Measurements from ENCODE around the gene TUBB. TPM values are rescaled to one million over a fixed set of nuclear protein-coding genes. Genes with fewer than 3 reads are reported as not detected.

Gene TUBB
- total RNA-seq, 1 experiment from 2014 or later, result 886 TPM

GRCh38 chr6:30724906-30725667, 4.9 kb downstream of the TUBB start:
- no peak overlapping the region for H3K4me3 ChIP-seq (replicated peaks in 1 of 2; ENCODE audit: low read depth in 1 of 2, low read length in 2 of 2)
- ChIA-PET CTCF (interaction anchor here (1.1 to 1.5 kb wide), 2 partner anchors 46 to 354 kb away, joined by 3 to 6 read pairs; no protein-coding TSS in a partner anchor), RAD21 (ENCODE audit: low non-redundant PET in 1 of 2, low total read pairs in 2 of 2, uncharacterized antibody in 2 of 2, unreplicated experiment in 2 of 2) (no interaction called here), POLR2A (interaction anchor here (1.5 kb wide), 1 partner anchor 10 kb away, joined by 4 read pairs; no protein-coding TSS in a partner anchor)
- H3K4me1 ChIP-seq (ENCODE audit: control insufficient read depth in 1 of 2, insufficient read depth in 2 of 2, low read length in 2 of 2), result peaks cover 0 to 49% of the 10 kb centered on the region in 2 experiments; a peak in 3 of 4 replicates
- H3K79me2 ChIP-seq (ENCODE audit: insufficient read depth, low read length), result peaks cover 52% of the 10 kb centered on the region
- ATAC-seq (no peak), DNase-seq (ENCODE audit: low read depth, low spot score) (no peak)
- H3K27me3 ChIP-seq (ENCODE audit: insufficient read depth, low read length), result no peaks in the 10 kb centered on the region
- 0 out of 2 replicates have a peak overlapping the region, but pooled peaks have one; percentile 18 for H3K9ac ChIP-seq (ENCODE audit: low read length)
- H3K9me2 ChIP-seq (ENCODE audit: insufficient read depth), result no peaks in the 10 kb centered on the region
- no peak overlapping the region for H2AFZ ChIP-seq (ENCODE audit: low read depth, low read length, poor library complexity, severe bottlenecking)
- TSS peak; percentile 20 for BruUV-seq (replicated peaks)
- peak; percentile 63 for TF ChIP-seq POLR2AphosphoS5 (IDR thresholded peaks at IDR 0.05; ENCODE audit: low read depth, low read length)
- no peak for TF ChIP-seq EGR1 (IDR thresholded peaks at IDR 0.05; ENCODE audit: low read depth)
- TF ChIP-seq CBX3 (IDR thresholded peaks at IDR 0.05; ENCODE audit: low read depth), result no peak
- no peak for TF ChIP-seq ZNF274 (IDR thresholded peaks at IDR 0.05; ENCODE audit: low read depth, low read length)
- no peaks in the 10 kb centered on the region for H3K9me3 ChIP-seq (ENCODE audit: control insufficient read depth in 1 of 2, insufficient read depth in 1 of 2, low read depth in 1 of 2, low read length in 2 of 2)
- intact Hi-C loops (cut with micrococcal nuclease), result no loop called here
- H3K4me2 ChIP-seq (ENCODE audit: low read length), result no peak overlapping the region
- 0 out of 2 replicates have a peak overlapping the region, but pooled peaks have one; percentile 4 for H3K27ac ChIP-seq (ENCODE audit: low read depth, low read length)
- H3K36me3 ChIP-seq (ENCODE audit: control insufficient read depth in 1 of 2, insufficient read depth in 2 of 2, low read length in 2 of 2), result peaks cover 28 to 47% of the 10 kb centered on the region in 2 experiments
- H4K20me1 ChIP-seq (ENCODE audit: insufficient read depth), result peaks cover 21% of the 10 kb centered on the region; the same call in 1 of the 2 replicates

DNA sequence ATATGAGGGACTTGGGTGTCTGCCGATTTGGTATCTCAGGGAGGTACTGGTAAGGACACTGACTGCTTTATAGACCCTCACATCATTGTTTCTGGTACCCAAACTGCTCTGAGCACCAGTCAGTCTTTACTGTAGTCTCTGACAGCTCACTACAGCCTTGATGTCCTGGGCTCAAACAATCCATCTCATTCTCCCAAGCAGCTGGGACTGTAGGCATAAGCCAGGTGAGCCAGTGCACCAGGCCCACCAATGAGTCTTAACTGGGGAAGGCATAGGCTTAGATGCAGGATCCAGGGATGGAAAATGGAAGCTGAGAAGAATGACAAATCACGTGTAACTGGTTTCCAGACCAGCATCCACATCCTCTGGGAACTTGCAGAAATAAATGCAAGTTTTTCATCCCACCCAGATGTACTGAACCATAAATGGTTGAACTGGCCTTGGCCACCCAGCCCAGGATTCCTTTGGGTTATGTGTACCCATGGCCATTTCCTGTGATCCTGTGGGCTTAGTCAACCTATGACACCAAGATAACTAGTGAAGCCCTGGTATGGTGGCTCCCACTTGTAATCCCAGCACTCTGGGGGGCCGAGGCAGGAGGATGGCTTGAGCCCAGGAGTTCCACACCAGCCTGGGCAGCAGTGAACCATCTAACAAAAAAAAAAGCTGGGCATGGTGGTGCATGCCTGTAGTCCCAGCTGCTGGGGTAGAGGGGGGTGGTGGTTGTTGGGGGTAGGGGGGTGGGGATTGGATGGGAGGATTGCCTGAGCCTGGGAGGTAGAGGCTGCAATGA, 5.8 kb downstream of the TUBB start:
- no peaks in the 10 kb centered on the region for H3K27me3 ChIP-seq (ENCODE audit: insufficient read depth, low read length)
- no peak for DNase-seq (ENCODE audit: low read depth, low spot score)
- ChIA-PET POLR2A (interaction anchor here (1.4 to 1.5 kb wide), 2 partner anchors 10 to 14 kb away, joined by 4 read pairs; no protein-coding TSS in a partner anchor), CTCF (interaction anchor here (1.6 to 2.5 kb wide), 2 partner anchors 47 to 362 kb away, joined by 8 to 11 read pairs; no protein-coding TSS in a partner anchor), RAD21 (ENCODE audit: low non-redundant PET in 1 of 2, low total read pairs in 2 of 2, uncharacterized antibody in 2 of 2, unreplicated experiment in 2 of 2) (no interaction called here)
- intact Hi-C loops (cut with micrococcal nuclease), result no loop called here
- H3K4me1 ChIP-seq (ENCODE audit: control insufficient read depth in 1 of 2, insufficient read depth in 2 of 2, low read length in 2 of 2), result peaks cover 6 to 57% of the 10 kb centered on the region in 2 experiments
- no peak overlapping the region for H2AFZ ChIP-seq (ENCODE audit: low read depth, low read length, poor library complexity, severe bottlenecking)
- ATAC-seq, result peak; percentile 15; the same call in 1 of the 2 replicates
- peak; percentile 63 for TF ChIP-seq POLR2AphosphoS5 (IDR thresholded peaks at IDR 0.05; ENCODE audit: low read depth, low read length)
- no peak for TF ChIP-seq ATF3 (IDR thresholded peaks at IDR 0.05)
- peaks cover 28 to 47% of the 10 kb centered on the region in 2 experiments for H3K36me3 ChIP-seq (ENCODE audit: control insufficient read depth in 1 of 2, insufficient read depth in 2 of 2, low read length in 2 of 2)
- peaks cover 21% of the 10 kb centered on the region; the same call in 1 of the 2 replicates for H4K20me1 ChIP-seq (ENCODE audit: insufficient read depth)
- BruUV-seq (replicated peaks), result no TSS peak
- peak overlapping the region; percentile 3; the same call in 1 of the 2 replicates for H3K27ac ChIP-seq (ENCODE audit: low read depth, low read length)
- 0 out of 2 replicates have a peak overlapping the region, but pooled peaks have one; percentile 9 for H3K9ac ChIP-seq (ENCODE audit: low read length)
- no peak overlapping the region for H3K4me3 ChIP-seq (replicated peaks in 1 of 2; ENCODE audit: low read depth in 1 of 2, low read length in 2 of 2)
- peaks cover 44% of the 10 kb centered on the region for H3K79me2 ChIP-seq (ENCODE audit: insufficient read depth, low read length)
- H3K9me3 ChIP-seq (ENCODE audit: control insufficient read depth in 1 of 2, insufficient read depth in 1 of 2, low read depth in 1 of 2, low read length in 2 of 2), result no peaks in the 10 kb centered on the region
- no peak overlapping the region for H3K4me2 ChIP-seq (ENCODE audit: low read length)
- no peaks in the 10 kb centered on the region for H3K9me2 ChIP-seq (ENCODE audit: insufficient read depth)

Data from HCT116 (cell line).